DOHH2 (cell line): ENCODE measurements around the gene GPSM3.
"Not testable (repeated sequence)": the region's sequence is repeated elsewhere in the genome, so short reads cannot be mapped to it uniquely, and the experiment has no call there.

Experiments
- H3F3A ChIP-seq: fragments of 200-600 bp; sonication (generic), shearing (Covaris generic); 2 replicates; pipeline ENCODE4 v1.6.0; 2016; ENCODE audit warnings: antibody characterized with exemption, mild to moderate bottlenecking; ENCODE audit not compliant: control insufficient read depth, insufficient read depth
- H3K27ac ChIP-seq: fragments of 200-600 bp; sonication (generic); 2 replicates; pipeline ENCODE4 v1.5.1; 2014; ENCODE audit warnings: low read depth, mild to moderate bottlenecking, low read length, moderate library complexity
- H3K27me3 ChIP-seq: fragments of 200-600 bp; sonication (generic); 2 replicates; pipeline ENCODE4 v1.6.1; 2014; ENCODE audit warnings: mild to moderate bottlenecking, low read length, mixed read lengths; ENCODE audit not compliant: control insufficient read depth
- H3K36me3 ChIP-seq: fragments of 200-600 bp; sonication (generic); 2 replicates; pipeline ENCODE4 v1.6.1; 2014; ENCODE audit warnings: mild to moderate bottlenecking, low read length, moderate library complexity, mixed read lengths; ENCODE audit not compliant: control insufficient read depth
- H3K4me1 ChIP-seq: fragments of 200-600 bp; sonication (generic); 2 replicates; pipeline ENCODE4 v1.6.1; 2014; ENCODE audit warnings: mild to moderate bottlenecking, low read length, mixed read lengths; ENCODE audit not compliant: control insufficient read depth
- H3K4me2 ChIP-seq: fragments of 200-600 bp; sonication (generic); 2 replicates; pipeline ENCODE4 v1.6.0; 2014; ENCODE audit warnings: mild to moderate bottlenecking, low read length, moderate library complexity
- H3K4me3 ChIP-seq: fragments of 200-600 bp; sonication (generic); 2 replicates; pipeline ENCODE4 v1.5.1; 2014; ENCODE audit warnings: mild to moderate bottlenecking, low read length, mixed read lengths
- H3K79me2 ChIP-seq: fragments of 200-600 bp; sonication (generic); 2 replicates; pipeline ENCODE4 v1.6.1; 2014; ENCODE audit warnings: mild to moderate bottlenecking, low read length, mixed read lengths; ENCODE audit not compliant: control insufficient read depth
- H3K9me2 ChIP-seq: fragments of 200-600 bp; sonication (generic); replicated peaks from 2 replicates; pipeline ENCODE4 v1.6.1; 2014; ENCODE audit warnings: mild to moderate bottlenecking, low read length, mixed read lengths; ENCODE audit not compliant: control insufficient read depth
- H3K9me3 ChIP-seq: fragments of 200-600 bp; sonication (generic); 2 replicates; pipeline ENCODE4 v1.6.1; 2014; ENCODE audit warnings: antibody characterized with exemption, low read length, mixed read lengths; ENCODE audit not compliant: control insufficient read depth, insufficient read depth
- H4K20me1 ChIP-seq: fragments of 200-600 bp; sonication (generic); 2 replicates; pipeline ENCODE4 v1.6.0; 2014; ENCODE audit warnings: low read depth, mild to moderate bottlenecking, antibody characterized with exemption, low read length, moderate library complexity; ENCODE audit not compliant: control insufficient read depth, insufficient read depth
- EZH2phosphoT487 ChIP-seq: fragments of 200-600 bp; sonication (generic); IDR thresholded peaks from 2 replicates; pipeline ENCODE4 v1.6.1; 2017; ENCODE audit warnings: borderline replicate concordance, mild to moderate bottlenecking, antibody characterized with exemption, low read length, moderate library complexity, mixed read lengths
- TF ChIP-seq, protein P1 (sequence below): fragments of 200-600 bp; sonication (generic); IDR thresholded peaks from one replicate; pipeline ENCODE4 v1.5.1; 2014; ENCODE audit warnings: antibody characterized with exemption, mild to moderate bottlenecking, low read depth, low read length; ENCODE audit not compliant: poor library complexity, severe bottlenecking

GPSM3 gene

DNA sequence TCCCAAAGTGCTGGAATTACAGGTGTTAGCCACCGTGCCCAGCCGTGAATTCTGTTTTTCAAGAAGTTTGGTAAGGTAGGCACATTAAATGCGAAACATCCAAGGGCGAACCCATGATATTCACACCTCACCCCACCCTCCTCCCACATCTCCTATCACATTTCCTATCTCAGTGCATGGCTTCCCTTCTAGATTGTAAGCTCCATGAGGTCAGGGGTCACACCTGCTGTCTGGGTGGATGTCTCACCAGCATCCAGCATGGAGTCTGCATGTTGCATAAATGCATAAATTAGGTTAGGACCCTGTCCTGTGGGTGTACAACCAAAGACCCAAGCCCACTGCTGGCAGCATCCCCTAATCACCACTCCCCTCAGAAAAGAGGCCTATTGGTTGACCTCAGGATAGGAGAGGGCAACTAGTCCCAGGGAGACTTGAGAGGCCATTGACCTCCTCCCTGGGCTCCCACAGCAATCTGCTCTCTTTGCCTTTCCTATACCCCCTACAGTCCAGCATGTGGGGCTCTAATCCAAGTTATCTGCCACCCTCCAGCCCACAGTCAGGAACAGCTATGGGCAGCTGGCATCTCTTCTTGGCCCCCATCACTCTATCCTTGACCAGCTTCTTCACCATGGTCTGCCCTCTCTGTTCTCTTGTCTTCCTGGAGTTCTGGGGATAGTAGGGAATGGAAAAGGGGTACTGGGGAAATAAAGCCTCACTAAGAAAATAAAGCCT lies 44.9 kb downstream of the GPSM3 start:
- H3K27me3 ChIP-seq, result peaks cover 12% of the 10 kb centered on the region
- H3K27ac ChIP-seq, result no peak overlapping the region
- no peaks in the 10 kb centered on the region for H3K79me2 ChIP-seq
- no peaks in the 10 kb centered on the region for H4K20me1 ChIP-seq
- H3K9me2 ChIP-seq, result no peaks in the 10 kb centered on the region
- H3K9me3 ChIP-seq, result no peaks in the 10 kb centered on the region
- TF ChIP-seq, protein P1, sequence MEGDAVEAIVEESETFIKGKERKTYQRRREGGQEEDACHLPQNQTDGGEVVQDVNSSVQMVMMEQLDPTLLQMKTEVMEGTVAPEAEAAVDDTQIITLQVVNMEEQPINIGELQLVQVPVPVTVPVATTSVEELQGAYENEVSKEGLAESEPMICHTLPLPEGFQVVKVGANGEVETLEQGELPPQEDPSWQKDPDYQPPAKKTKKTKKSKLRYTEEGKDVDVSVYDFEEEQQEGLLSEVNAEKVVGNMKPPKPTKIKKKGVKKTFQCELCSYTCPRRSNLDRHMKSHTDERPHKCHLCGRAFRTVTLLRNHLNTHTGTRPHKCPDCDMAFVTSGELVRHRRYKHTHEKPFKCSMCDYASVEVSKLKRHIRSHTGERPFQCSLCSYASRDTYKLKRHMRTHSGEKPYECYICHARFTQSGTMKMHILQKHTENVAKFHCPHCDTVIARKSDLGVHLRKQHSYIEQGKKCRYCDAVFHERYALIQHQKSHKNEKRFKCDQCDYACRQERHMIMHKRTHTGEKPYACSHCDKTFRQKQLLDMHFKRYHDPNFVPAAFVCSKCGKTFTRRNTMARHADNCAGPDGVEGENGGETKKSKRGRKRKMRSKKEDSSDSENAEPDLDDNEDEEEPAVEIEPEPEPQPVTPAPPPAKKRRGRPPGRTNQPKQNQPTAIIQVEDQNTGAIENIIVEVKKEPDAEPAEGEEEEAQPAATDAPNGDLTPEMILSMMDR, result no peak
- TF ChIP-seq EZH2phosphoT487, result no peak
- H3K4me1 ChIP-seq, result peaks cover 10% of the 10 kb centered on the region
- H3K4me2 ChIP-seq, result no peak overlapping the region
- H3K36me3 ChIP-seq, result no peaks in the 10 kb centered on the region
- peaks cover 5% of the 10 kb centered on the region; the same call in 1 of the 2 replicates for H3F3A ChIP-seq
- H3K4me3 ChIP-seq, result no peak overlapping the region

DNA sequence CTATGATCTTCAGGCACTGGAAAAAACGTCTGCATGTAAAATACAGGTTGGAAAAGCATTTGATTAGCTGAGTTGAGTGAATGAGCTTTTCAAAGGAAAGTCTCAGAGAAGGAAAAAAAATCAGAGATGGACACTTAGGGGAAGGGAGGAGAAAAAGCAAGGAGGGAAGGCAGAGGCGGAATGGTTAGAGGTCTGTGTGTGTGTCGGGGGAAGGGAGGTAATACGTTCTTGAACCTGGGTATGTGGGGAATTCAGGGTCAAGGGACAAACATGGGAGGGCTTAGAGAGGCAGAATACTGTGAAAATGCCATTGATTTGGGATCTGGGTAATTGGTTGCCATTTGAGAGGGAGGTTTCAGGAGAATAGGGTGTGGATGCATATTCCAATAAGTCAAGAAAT lies 45.8 kb downstream of the GPSM3 start:
- no peaks in the 10 kb centered on the region for H3K36me3 ChIP-seq
- TF ChIP-seq, protein P1, result no peak
- no peak for TF ChIP-seq EZH2phosphoT487
- peaks cover 3% of the 10 kb centered on the region; the same call in 1 of the 2 replicates for H3F3A ChIP-seq
- no peak overlapping the region for H3K4me3 ChIP-seq
- peaks cover 12% of the 10 kb centered on the region for H3K27me3 ChIP-seq
- H3K79me2 ChIP-seq, result no peaks in the 10 kb centered on the region
- H4K20me1 ChIP-seq, result no peaks in the 10 kb centered on the region
- H3K9me2 ChIP-seq, result no peaks in the 10 kb centered on the region
- no peak overlapping the region for H3K27ac ChIP-seq
- H3K9me3 ChIP-seq, result no peaks in the 10 kb centered on the region
- peaks cover 3% of the 10 kb centered on the region; the same call in 1 of the 2 replicates for H3K4me1 ChIP-seq
- H3K4me2 ChIP-seq, result no peak overlapping the region

DNA sequence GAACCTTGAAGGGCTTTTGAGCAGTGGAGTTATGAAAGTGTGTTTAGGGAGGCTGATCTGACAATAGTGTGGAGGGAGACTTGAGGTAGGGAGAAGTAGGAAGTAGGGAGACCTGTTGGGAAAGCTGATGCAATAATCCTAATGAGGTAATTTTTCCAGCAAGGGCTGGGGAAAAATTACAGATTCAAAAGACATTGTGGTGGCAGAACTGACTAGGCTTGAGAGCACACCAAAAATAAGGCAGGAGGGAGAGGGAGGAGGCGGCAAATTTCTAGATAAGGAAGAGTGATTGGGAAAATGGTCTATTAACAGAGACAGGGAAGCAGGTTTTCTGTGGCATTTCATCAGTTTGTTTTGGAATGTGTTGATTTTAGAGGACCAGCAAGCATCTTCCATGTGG lies 46.2 kb downstream of the GPSM3 start:
- Histone ChIP-seq H3K9me2 (no peaks in the 10 kb centered on the region), H3F3A (peaks cover 3% of the 10 kb centered on the region; the same call in 1 of the 2 replicates), H3K4me3 (no peak overlapping the region), H3K4me1 (peaks cover under 1% of the 10 kb centered on the region; the same call in 1 of the 2 replicates), H3K36me3 (no peaks in the 10 kb centered on the region), H3K4me2 (no peak overlapping the region), H3K79me2 (no peaks in the 10 kb centered on the region), H3K9me3 (no peaks in the 10 kb centered on the region), H4K20me1 (no peaks in the 10 kb centered on the region), H3K27ac (no peak overlapping the region), H3K27me3 (peaks cover 12% of the 10 kb centered on the region)
- no peak for TF ChIP-seq EZH2phosphoT487
- TF ChIP-seq, protein P1, result no peak

- not testable (repeated sequence) for H4K20me1 ChIP-seq, H3K79me2 ChIP-seq, H3K36me3 ChIP-seq, H3K27ac ChIP-seq, H3K4me1 ChIP-seq, H3K9me2 ChIP-seq, H3K9me3 ChIP-seq, H3F3A ChIP-seq, H3K4me3 ChIP-seq, H3K4me2 ChIP-seq
- H3K27me3 ChIP-seq, result peaks cover 12% of the 10 kb centered on the region
Measured at GRCh38 chr6:32144238-32144637, 48.2 kb downstream of the GPSM3 start.
